Hepatocyte (in vitro differentiated cells): ENCODE measurements around the gene ALK. TPM values are rescaled to one million over a fixed set of nuclear protein-coding genes. Genes with fewer than 3 reads are reported as not detected.
A peak's percentile ranks its signal among the peaks of the same experiment; 100 is the strongest.

Source experiments
- DNase-seq: peaks from one replicate; pipeline ENCODE4 v3.0.0-alpha.2; 2016; ENCODE audit warnings: low spot score
- H2AFZ ChIP-seq: fragments of 200-600 bp; sonication (generic); 2 replicates; pipeline ENCODE4 v1.6.0; 2016; ENCODE audit warnings: antibody characterized with exemption, mild to moderate bottlenecking
- H3K27ac ChIP-seq: fragments of 200-600 bp; sonication (generic); 2 replicates; pipeline ENCODE4 v1.5.1; 2016; ENCODE audit warnings: mild to moderate bottlenecking
- H3K27me3 ChIP-seq: fragments of 200-600 bp; sonication (generic); 2 replicates; pipeline ENCODE4 v1.6.1; 2016
- H3K36me3 ChIP-seq: fragments of 200-600 bp; sonication (generic); replicated peaks from 2 replicates; pipeline ENCODE4 v1.5.1; 2016; ENCODE audit warnings: low read depth; ENCODE audit not compliant: insufficient read depth
- H3K4me1 ChIP-seq: fragments of 200-600 bp; sonication (generic); 2 replicates; pipeline ENCODE4 v1.5.1; 2016; ENCODE audit warnings: mild to moderate bottlenecking, moderate library complexity; ENCODE audit not compliant: insufficient read depth
- H3K4me2 ChIP-seq: fragments of 200-600 bp; sonication (generic); 2 replicates; pipeline ENCODE4 v1.6.0; 2016
- H3K4me3 ChIP-seq: fragments of 200-600 bp; sonication (generic); 2 replicates; pipeline ENCODE4 v1.5.1; 2016; ENCODE audit warnings: mild to moderate bottlenecking
- H3K79me2 ChIP-seq: fragments of 200-600 bp; sonication (generic); 2 replicates; pipeline ENCODE4 v1.6.0; 2017; ENCODE audit warnings: mild to moderate bottlenecking
- H3K9me2 ChIP-seq: fragments of 200-600 bp; sonication (generic); replicated peaks from 2 replicates; pipeline ENCODE4 v1.6.0; 2017; ENCODE audit warnings: mild to moderate bottlenecking; ENCODE audit not compliant: insufficient read depth
- H3K9me3 ChIP-seq: fragments of 200-600 bp; sonication (generic); 2 replicates; pipeline ENCODE4 v1.5.1; 2016; ENCODE audit warnings: low read depth, mild to moderate bottlenecking
- H4K20me1 ChIP-seq: fragments of 200-600 bp; sonication (generic); 2 replicates; pipeline ENCODE4 v1.6.0; 2016; ENCODE audit warnings: mild to moderate bottlenecking; ENCODE audit not compliant: insufficient read depth, poor library complexity, severe bottlenecking
- EZH2 ChIP-seq: fragments of 200-600 bp; sonication (generic); IDR thresholded peaks from 2 replicates; pipeline ENCODE4 v1.6.1; 2016; ENCODE audit warnings: antibody characterized with exemption, mild to moderate bottlenecking, borderline replicate concordance
- EZH2phosphoT487 ChIP-seq: fragments of 200-600 bp; sonication (generic); IDR thresholded peaks from one replicate; pipeline ENCODE4 v1.6.1; 2018; ENCODE audit warnings: antibody characterized with exemption, mild to moderate bottlenecking, low read depth, moderate library complexity; ENCODE audit not compliant: unreplicated experiment, severe bottlenecking
- WGBS: methylation state at CpG from one replicate; pipeline ENCODE4 v1.1.6; 2016; ENCODE audit warnings: low lambda C conversion rate; ENCODE audit errors: missing lambda C conversion rate; 5-methylcytosine and 5-hydroxymethylcytosine counted together
- polyA plus RNA-seq: library from polyadenylated mRNA; unstranded; fragments of >200 nt; fragmentation: Nextera tagmentation; extraction: Ambion mirVana; gene quantifications from 2 replicates; pipeline ENCODE4 v1.2.1, GENCODE V29; 2016
- total RNA-seq: library from RNA; depleted of rRNA; stranded (reverse); fragments of >200 nt; gene quantifications from 2 replicates; pipeline ENCODE4 v1.2.3, GENCODE V29; 2014
- TF ChIP-seq, protein P1 (sequence below): fragments of 200-600 bp; sonication (generic); IDR thresholded peaks from 2 replicates; pipeline ENCODE4 v1.5.1; 2016; ENCODE audit warnings: antibody characterized with exemption, mild to moderate bottlenecking; ENCODE audit not compliant: poor library complexity

Gene ALK
- total and polyA plus RNA-seq, 2 experiments from 2014 or later = 0.16 to 0.27 TPM

GRCh38 chr2:29238497-29238896, 682.9 kb downstream of the ALK start:
- Histone ChIP-seq H3K9me3 (no peaks in the 10 kb centered on the region), H3K27ac (no peak overlapping the region), H3K36me3 (no peaks in the 10 kb centered on the region), H3K4me2 (no peak overlapping the region), H3K4me3 (no peak overlapping the region), H4K20me1 (no peaks in the 10 kb centered on the region), H3K27me3 (no peaks in the 10 kb centered on the region), H3K4me1 (no peaks in the 10 kb centered on the region), H3K79me2 (no peaks in the 10 kb centered on the region), H3K9me2 (no peaks in the 10 kb centered on the region), H2AFZ (no peak overlapping the region)
- WGBS = 77% methylated on average over 7 of the region's 7 CpGs
- no peak for TF ChIP-seq EZH2phosphoT487
- no peak for TF ChIP-seq EZH2
- TF ChIP-seq, protein P1, sequence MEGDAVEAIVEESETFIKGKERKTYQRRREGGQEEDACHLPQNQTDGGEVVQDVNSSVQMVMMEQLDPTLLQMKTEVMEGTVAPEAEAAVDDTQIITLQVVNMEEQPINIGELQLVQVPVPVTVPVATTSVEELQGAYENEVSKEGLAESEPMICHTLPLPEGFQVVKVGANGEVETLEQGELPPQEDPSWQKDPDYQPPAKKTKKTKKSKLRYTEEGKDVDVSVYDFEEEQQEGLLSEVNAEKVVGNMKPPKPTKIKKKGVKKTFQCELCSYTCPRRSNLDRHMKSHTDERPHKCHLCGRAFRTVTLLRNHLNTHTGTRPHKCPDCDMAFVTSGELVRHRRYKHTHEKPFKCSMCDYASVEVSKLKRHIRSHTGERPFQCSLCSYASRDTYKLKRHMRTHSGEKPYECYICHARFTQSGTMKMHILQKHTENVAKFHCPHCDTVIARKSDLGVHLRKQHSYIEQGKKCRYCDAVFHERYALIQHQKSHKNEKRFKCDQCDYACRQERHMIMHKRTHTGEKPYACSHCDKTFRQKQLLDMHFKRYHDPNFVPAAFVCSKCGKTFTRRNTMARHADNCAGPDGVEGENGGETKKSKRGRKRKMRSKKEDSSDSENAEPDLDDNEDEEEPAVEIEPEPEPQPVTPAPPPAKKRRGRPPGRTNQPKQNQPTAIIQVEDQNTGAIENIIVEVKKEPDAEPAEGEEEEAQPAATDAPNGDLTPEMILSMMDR = peak; percentile 46
- DNase-seq = peak; percentile 43

GRCh38 chr2:29236074-29236473, 685.3 kb downstream of the ALK start:
- Histone ChIP-seq H3K27ac (no peak overlapping the region), H3K27me3 (no peaks in the 10 kb centered on the region), H2AFZ (no peak overlapping the region), H3K9me3 (no peaks in the 10 kb centered on the region), H3K36me3 (no peaks in the 10 kb centered on the region), H4K20me1 (no peaks in the 10 kb centered on the region), H3K79me2 (no peaks in the 10 kb centered on the region), H3K4me2 (no peak overlapping the region), H3K4me1 (no peaks in the 10 kb centered on the region), H3K4me3 (no peak overlapping the region), H3K9me2 (no peaks in the 10 kb centered on the region)
- 92% methylated on average over 6 of the region's 6 CpGs for WGBS
- TF ChIP-seq, protein P1 = no peak
- TF ChIP-seq EZH2 (no peak), EZH2phosphoT487 (no peak)
- DNase-seq = no peak

DNA sequence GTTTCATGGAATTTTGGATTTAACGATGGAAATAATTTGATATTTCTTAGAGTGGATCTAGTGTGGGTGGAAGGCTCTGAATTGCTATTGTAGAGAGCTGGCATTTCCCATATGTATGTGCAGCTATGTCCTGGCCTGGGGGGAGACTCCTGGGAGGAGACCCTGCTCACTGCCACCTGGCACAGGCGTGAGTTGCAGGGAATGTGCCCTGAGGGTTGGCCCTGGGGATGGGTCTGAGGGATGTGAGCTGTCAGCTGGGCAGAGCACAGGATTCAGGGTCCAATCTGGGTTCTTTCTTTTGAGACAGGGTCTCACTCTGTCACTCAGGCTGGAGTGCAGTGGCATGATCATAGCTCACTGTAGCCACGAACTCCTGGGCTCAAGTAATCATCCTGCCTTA, 686.0 kb downstream of the ALK start:
- Histone ChIP-seq H3K4me3 (no peak overlapping the region), H3K9me2 (no peaks in the 10 kb centered on the region), H3K4me1 (no peaks in the 10 kb centered on the region), H3K27ac (no peak overlapping the region), H3K4me2 (no peak overlapping the region), H3K79me2 (no peaks in the 10 kb centered on the region), H3K36me3 (no peaks in the 10 kb centered on the region), H3K27me3 (no peaks in the 10 kb centered on the region), H4K20me1 (no peaks in the 10 kb centered on the region), H3K9me3 (no peaks in the 10 kb centered on the region), H2AFZ (no peak overlapping the region)
- no peak for DNase-seq
- TF ChIP-seq EZH2 = no peak
- TF ChIP-seq, protein P1 = no peak
- TF ChIP-seq EZH2phosphoT487 = no peak
- WGBS = 85% methylated on average over 3 of the region's 3 CpGs

- no peak overlapping the region for H2AFZ ChIP-seq
- H3K27me3 ChIP-seq = no peaks in the 10 kb centered on the region
- H3K79me2 ChIP-seq = no peaks in the 10 kb centered on the region
- H4K20me1 ChIP-seq = no peaks in the 10 kb centered on the region
- WGBS = 36% methylated on average over 6 of the region's 6 CpGs
- H3K9me3 ChIP-seq = no peaks in the 10 kb centered on the region
- H3K9me2 ChIP-seq = no peaks in the 10 kb centered on the region
- H3K27ac ChIP-seq = no peak overlapping the region
- no peak overlapping the region for H3K4me2 ChIP-seq
- DNase-seq = peak; percentile 35
- H3K4me1 ChIP-seq = no peaks in the 10 kb centered on the region
- H3K4me3 ChIP-seq = no peak overlapping the region
- no peaks in the 10 kb centered on the region for H3K36me3 ChIP-seq
- TF ChIP-seq EZH2 = no peak
- TF ChIP-seq EZH2phosphoT487 = no peak
- TF ChIP-seq, protein P1 = no peak
These were observed 688.0 kb downstream of the ALK start for GRCh38 chr2:29233428-29233827.
